HEK293 (cell line): ENCODE results near the gene DDTL.
"Not testable (repeated sequence)": the region's sequence is repeated elsewhere in the genome, so short reads cannot be mapped to it uniquely, and the experiment has no call there.

Source experiments
- SALL2 ChIP-seq: fragments of 450-650 bp; formaldehyde crosslinking; IDR thresholded peaks from 2 replicates; pipeline ENCODE4 v1.5.0; 2017; ENCODE audit warnings: missing biosample characterization, mild to moderate bottlenecking, missing genetic modification characterization, borderline replicate concordance
- TCF7L2 ChIP-seq: IDR thresholded peaks from 2 replicates; pipeline ENCODE4 v1.6.1; 2011; ENCODE audit warnings: low read depth, mild to moderate bottlenecking, inconsistent platforms, low read length, moderate library complexity, borderline replicate concordance
- ZBTB7A ChIP-seq: fragments of 450-650 bp; formaldehyde crosslinking; IDR thresholded peaks from 2 replicates; pipeline ENCODE4 v1.5.1; 2016; ENCODE audit warnings: low read depth, missing biosample characterization, missing genetic modification characterization
- ZNF24 ChIP-seq: fragments of 450-650 bp; formaldehyde crosslinking; IDR thresholded peaks from 2 replicates; pipeline ENCODE4 v1.5.1; 2016; ENCODE audit warnings: missing biosample characterization, missing genetic modification characterization
- TF ChIP-seq, protein P1 (sequence below): fragments of 450-650 bp; formaldehyde crosslinking; IDR thresholded peaks from 2 replicates; pipeline ENCODE4 v1.5.1; 2016; ENCODE audit warnings: missing biosample characterization, missing genetic modification characterization

DNA sequence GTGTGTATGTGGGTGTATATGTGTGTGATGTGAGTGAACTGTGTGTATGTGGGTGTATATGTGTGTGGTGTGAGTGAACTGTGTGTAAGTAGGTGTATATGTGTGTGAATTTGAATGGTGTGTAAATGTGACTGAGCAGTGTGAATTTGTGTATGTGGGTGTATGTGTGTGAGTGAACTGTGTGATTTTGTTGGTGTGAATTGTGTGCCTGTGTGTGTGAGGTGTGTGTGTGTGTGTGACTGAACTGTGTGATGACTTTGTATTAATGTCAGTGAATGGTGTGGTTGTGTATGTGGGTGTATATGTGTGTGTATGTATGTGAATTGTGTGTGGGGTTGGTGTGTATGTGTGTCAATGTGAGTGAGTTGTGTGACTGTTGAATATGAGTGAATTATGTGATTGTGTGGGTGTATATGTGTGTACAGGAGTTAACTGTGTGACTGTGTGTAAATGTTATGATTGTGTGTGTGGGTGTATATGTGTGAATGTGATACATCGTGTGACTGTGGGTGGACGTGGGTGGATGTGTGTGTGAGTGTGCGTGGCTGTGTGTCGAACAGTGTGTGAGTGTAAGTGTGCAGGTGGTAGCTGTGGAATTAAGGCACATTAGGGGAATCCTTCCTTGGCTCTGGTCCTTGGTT is 20.0 kb downstream of the DDTL start:
- not testable (repeated sequence) for TF ChIP-seq ZNF24 (tag by site-specific recombination); TCF7L2; SALL2 (tag by site-specific recombination); ZBTB7A (tag by site-specific recombination)
- TF ChIP-seq, protein P1, sequence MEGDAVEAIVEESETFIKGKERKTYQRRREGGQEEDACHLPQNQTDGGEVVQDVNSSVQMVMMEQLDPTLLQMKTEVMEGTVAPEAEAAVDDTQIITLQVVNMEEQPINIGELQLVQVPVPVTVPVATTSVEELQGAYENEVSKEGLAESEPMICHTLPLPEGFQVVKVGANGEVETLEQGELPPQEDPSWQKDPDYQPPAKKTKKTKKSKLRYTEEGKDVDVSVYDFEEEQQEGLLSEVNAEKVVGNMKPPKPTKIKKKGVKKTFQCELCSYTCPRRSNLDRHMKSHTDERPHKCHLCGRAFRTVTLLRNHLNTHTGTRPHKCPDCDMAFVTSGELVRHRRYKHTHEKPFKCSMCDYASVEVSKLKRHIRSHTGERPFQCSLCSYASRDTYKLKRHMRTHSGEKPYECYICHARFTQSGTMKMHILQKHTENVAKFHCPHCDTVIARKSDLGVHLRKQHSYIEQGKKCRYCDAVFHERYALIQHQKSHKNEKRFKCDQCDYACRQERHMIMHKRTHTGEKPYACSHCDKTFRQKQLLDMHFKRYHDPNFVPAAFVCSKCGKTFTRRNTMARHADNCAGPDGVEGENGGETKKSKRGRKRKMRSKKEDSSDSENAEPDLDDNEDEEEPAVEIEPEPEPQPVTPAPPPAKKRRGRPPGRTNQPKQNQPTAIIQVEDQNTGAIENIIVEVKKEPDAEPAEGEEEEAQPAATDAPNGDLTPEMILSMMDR (tag by site-specific recombination): not testable (repeated sequence)
